ENCODE results near the gene RIN1. TPM values are rescaled to one million over a fixed set of nuclear protein-coding genes. Genes with fewer than 3 reads are reported as not detected.

RIN1 gene
- total and polyA plus RNA-seq, 9 of the 15 experiments (the other 6 are each of a cell fraction or from before 2014, with no cell fraction given), result 0.01 to 1.2 (median 0.45) TPM; not detected in 1

DNA sequence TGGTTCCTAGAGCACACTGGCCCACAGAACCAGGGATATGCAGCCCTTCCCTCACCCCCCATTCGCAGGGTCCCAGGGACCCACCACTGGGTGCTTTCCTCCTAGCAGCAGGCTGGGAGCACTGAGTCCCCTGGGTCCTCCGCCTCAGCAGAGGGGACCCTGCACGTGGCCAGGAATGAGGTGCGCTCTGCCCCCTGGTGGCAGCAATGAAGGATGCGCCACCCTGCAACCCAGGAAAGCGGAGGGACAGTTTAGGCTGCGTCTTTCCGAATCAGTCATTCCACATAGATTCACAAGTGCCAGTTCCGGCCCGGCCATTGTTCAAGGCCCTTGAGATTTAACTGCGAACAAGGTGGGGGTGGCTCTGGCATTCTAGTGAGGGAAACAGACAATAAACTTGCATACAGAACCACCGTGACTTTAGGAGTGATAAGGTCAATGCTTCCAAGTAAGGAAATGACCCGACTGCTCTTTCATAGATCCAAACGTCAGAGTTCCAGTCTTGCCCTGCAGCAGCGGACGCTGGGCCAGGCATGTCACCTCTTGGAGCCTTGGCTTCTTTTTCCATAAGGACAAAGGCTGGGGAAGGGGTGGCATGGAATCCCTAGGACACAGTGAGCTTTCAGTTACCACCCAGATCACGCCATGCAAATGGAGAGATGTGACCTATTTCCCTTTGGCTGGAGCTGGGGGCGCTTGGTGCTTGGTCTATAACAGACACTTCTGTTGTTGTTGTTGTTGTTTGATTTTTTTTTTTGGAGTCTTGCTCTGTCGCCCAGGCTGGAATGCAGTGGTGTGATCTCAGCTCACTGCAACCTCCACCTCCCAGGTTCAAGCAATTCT is 7.7 kb downstream of the RIN1 start (continued):
- TF ChIP-seq ZKSCAN3 (CRISPR knock-in tag; IDR thresholded peaks at IDR 0.05) (no peak), HMG20A (CRISPR knock-in tag; conservative IDR thresholded peaks at IDR 0.05) (no peak), STAG1 (CRISPR knock-in tag; IDR thresholded peaks at IDR 0.05; ENCODE audit: borderline replicate concordance) (peak; percentile 4; the same call in 1 of the 2 replicates), ZFX (CRISPR knock-in tag; IDR thresholded peaks at IDR 0.05) (peak; percentile 42; the same call in 1 of the 2 replicates), NRF1 (conservative IDR thresholded peaks at IDR 0.05 in 1 of 2, IDR thresholded peaks at IDR 0.05 in 1 of 2) (peak in 1 of 2 experiments; percentile 30; a peak in 1 of 4 replicates), ZBTB34 (CRISPR knock-in tag; IDR thresholded peaks at IDR 0.05) (no peak), ETV5 (CRISPR knock-in tag; IDR thresholded peaks at IDR 0.05; ENCODE audit: low read depth) (0 out of 2 replicates have a peak, but pooled peaks have one; percentile 45), ZNF121 (CRISPR knock-in tag; conservative IDR thresholded peaks at IDR 0.05) (0 out of 2 replicates have a peak, but pooled peaks have one; percentile 14), BRD9 (IDR thresholded peaks at IDR 0.05; ENCODE audit: low read depth, partially characterized antibody) (peak; percentile 90), HINFP (tag; conservative IDR thresholded peaks at IDR 0.05; ENCODE audit: low read depth) (peak; percentile 82), THAP12 (CRISPR knock-in tag; IDR thresholded peaks at IDR 0.05) (no peak), XRCC5 (IDR thresholded peaks at IDR 0.05; ENCODE audit: low read depth, low read length) (peak; percentile 91), RNF2 (IDR thresholded peaks at IDR 0.05) (0 out of 2 replicates have a peak, but pooled peaks have one; percentile 35), HCFC1 (IDR thresholded peaks at IDR 0.05; ENCODE audit: low read depth, low read length) (peak; percentile 24; the same call in 1 of the 2 replicates), PHB (CRISPR knock-in tag; IDR thresholded peaks at IDR 0.05) (0 out of 2 replicates have a peak, but pooled peaks have one; percentile 12), POLR3A (IDR thresholded peaks at IDR 0.05; ENCODE audit: borderline replicate concordance, extremely low read depth, insufficient read depth, insufficient read length) (no peak), FIP1L1 (IDR thresholded peaks at IDR 0.05; ENCODE audit: low read depth, low read length, poor library complexity, severe bottlenecking) (no peak), NBN (IDR thresholded peaks at IDR 0.05; ENCODE audit: low read depth) (peak; percentile 54), KLF6 (CRISPR knock-in tag; IDR thresholded peaks at IDR 0.05; ENCODE audit: borderline replicate concordance) (peak; percentile 46; the same call in 1 of the 2 replicates), ZNF263 (CRISPR knock-in tag; IDR thresholded peaks at IDR 0.05; ENCODE audit: borderline replicate concordance) (peak; percentile 89)
- TF ChIP-seq, protein P1, sequence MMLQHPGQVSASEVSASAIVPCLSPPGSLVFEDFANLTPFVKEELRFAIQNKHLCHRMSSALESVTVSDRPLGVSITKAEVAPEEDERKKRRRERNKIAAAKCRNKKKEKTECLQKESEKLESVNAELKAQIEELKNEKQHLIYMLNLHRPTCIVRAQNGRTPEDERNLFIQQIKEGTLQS (IDR thresholded peaks at IDR 0.05), result no peak
- TF ChIP-seq, protein P1 (CRISPR knock-in tag; conservative IDR thresholded peaks at IDR 0.05), result no peak

Measured in K562 (cell line).